ENCODE data around the gene MAP6.
"Not testable (repeated sequence)": the region's sequence is repeated elsewhere in the genome, so short reads cannot be mapped to it uniquely, and the experiment has no call there.

MAP6 gene

DNA sequence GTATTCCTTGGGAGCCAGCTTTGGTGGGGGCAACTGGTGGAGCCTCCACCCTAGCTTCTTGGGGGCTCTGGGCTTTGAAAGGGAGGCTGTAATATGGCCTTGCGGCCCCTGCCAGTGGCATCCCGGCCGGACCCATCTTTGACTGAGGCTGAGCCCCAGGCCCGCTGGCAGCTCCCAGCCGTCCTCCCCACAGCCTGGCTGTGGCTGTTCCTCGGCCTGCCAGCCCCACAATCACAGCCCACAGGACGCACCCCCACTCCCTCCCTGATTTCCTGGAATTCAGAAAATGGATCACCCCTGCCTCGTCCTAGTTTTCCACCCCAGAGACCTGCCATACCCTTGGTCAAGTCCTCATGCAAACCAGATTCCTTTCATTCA lies 83.6 kb downstream of the MAP6 start:
- no peak for DNase-seq (ENCODE audit: low spot score)
- in situ Hi-C loops (cut with MboI; ENCODE audit: low sequenced_read_pairs, unreplicated experiment) = no loop called here
- TF ChIP-seq, protein P1, sequence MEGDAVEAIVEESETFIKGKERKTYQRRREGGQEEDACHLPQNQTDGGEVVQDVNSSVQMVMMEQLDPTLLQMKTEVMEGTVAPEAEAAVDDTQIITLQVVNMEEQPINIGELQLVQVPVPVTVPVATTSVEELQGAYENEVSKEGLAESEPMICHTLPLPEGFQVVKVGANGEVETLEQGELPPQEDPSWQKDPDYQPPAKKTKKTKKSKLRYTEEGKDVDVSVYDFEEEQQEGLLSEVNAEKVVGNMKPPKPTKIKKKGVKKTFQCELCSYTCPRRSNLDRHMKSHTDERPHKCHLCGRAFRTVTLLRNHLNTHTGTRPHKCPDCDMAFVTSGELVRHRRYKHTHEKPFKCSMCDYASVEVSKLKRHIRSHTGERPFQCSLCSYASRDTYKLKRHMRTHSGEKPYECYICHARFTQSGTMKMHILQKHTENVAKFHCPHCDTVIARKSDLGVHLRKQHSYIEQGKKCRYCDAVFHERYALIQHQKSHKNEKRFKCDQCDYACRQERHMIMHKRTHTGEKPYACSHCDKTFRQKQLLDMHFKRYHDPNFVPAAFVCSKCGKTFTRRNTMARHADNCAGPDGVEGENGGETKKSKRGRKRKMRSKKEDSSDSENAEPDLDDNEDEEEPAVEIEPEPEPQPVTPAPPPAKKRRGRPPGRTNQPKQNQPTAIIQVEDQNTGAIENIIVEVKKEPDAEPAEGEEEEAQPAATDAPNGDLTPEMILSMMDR (IDR thresholded peaks at IDR 0.05; ENCODE audit: borderline replicate concordance, control extremely low read depth, extremely low read depth, insufficient read depth, missing control alignments) = no peak

DNA sequence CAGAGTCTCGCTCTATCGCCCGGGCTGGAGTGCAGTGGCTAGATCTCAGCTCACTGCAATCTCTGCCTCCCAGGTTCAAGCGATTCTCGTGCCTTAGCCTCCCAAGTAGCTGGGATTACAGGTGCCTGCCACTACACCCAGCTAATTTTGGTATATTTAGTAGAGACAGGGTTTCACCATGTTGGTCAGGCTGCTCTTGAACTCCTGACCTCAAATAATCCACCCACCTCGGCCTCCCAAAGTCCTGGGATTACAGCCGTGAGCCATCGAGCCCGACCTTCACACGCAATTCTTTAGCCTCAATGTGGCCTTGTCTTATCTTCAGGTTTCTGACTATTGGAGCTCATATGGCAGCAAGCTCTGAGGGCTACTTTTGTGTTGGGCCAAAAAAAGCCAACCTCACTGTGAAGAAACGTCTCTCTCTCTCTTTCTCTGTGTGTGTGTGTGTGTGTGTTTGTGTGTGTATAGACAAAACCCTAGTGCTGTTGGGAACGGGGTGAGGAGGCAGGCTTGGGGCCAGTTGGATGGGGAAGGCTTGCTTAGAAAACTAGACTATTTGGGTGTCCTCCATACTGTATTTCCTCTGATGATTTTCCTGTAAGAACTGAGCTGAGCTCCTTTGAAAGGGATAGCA lies 84.1 kb downstream of the MAP6 start:
- DNase-seq (ENCODE audit: low spot score); in situ Hi-C loops (cut with MboI; ENCODE audit: low sequenced_read_pairs, unreplicated experiment): not testable (repeated sequence)

DNA sequence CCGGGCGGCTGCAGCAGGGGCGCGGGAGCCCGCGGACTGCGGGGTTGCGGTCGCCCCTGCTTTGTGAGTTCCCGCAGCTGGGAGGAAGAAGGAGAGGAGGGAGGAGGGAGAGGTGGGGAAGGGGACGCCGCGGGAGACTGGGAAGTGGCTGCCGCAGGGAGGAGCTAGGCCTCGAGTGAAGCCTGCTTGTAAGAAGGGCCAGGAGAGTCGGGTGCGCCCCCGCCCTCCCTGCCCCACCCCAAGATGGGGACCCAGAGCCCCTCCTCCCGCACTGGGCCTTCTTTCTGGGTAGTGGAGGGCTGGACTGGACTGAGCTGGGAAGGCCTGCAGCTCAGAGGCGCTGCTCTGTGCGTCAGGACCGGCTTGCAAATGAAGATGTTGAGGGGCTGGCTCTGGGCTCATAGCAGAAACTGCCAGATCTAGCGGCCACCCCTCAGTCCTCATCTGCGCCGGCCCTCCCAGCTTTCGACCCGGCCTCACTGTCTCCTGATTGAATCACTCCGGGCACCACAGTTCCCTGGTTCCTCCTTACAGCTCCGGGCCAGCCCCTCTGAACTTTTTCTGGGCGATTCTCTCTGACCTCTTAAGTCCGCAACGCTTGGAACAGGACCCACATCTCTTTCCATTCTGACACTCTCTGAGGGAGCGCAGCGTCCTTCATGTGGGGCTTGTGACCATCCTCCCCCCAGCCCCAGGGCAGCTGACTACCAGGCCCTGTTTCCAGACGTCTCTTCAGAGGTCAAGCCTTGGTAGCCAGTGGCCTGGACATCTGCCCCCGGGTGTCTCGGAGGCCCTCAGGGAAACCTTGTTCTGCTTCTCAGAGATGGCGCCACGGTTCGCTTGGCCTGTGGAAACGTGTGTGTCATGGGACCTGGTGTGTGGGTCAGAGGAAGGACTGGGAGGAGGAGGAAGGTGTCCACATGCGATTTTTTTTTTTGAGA lies 84.8 kb downstream of the MAP6 start:
- peak; percentile 56 for DNase-seq (ENCODE audit: low spot score)
- in situ Hi-C loops (cut with MboI; ENCODE audit: low sequenced_read_pairs, unreplicated experiment) = no loop called here
- TF ChIP-seq, protein P1 (IDR thresholded peaks at IDR 0.05; ENCODE audit: borderline replicate concordance, control extremely low read depth, extremely low read depth, insufficient read depth, missing control alignments) = no peak

DNA sequence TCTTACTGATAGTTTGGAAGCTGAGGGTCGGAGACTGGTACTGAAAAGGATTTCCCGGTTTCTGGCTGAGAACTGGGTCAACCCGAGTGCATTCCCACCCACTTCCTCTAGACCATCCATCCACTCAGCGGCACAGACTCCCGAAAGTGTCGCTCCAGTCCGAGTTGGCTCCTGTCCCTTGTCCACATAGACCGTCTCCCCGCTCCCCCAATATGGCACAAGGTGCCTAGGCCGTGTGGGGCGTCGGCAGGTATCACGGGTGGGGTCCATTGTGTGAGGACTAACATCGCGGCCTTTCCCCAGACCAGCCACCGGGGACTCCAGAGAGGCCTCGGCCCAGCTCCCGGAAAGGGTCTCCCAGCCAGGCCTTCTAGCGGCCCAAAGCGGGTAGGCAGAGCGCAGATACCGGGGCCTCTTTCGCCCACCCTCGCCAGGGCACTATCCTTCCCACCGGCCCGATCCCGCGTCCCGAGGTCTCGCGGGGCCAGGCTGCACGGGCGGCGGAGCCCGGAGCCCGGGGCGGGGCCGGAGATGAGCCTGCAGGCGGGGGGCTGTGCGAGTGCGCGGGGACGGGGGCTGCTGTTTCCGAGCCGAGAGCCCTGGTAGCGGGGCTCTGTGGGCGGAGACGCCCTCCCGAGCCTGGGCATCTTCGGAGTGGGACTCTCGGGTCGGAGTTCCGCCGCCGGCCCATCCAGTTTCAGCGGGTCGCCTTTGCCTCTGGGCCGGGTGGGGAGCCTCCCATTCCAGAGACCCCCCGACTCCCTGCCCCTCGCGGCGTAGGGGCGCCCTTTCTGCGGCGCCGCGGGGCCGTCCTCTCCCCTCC lies 85.7 kb downstream of the MAP6 start:
- TF ChIP-seq, protein P1 (IDR thresholded peaks at IDR 0.05; ENCODE audit: borderline replicate concordance, control extremely low read depth, extremely low read depth, insufficient read depth, missing control alignments) = no peak
- peak; percentile 83 for DNase-seq (ENCODE audit: low spot score)
- in situ Hi-C loops (cut with MboI; ENCODE audit: low sequenced_read_pairs, unreplicated experiment) = no loop called here

DNA sequence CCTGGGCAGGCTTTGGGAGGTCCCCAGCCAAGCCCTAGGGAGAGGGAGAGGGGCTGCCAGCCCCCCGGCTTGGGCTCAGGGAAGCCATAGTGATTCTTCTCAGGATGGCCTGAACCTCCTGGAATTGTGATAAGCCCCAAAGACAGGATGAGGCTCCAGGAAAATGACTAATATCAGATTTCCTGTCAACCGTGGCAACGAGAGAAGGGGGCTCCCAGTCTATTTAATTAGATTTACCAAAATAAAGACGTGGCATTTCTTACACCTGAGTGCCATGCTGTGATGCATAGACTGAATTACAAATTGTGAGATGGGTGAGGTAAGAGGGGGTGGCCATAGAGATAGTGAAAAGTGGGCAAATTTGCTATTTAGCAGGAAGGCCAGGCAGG lies 86.3 kb downstream of the MAP6 start:
- TF ChIP-seq, protein P1 (IDR thresholded peaks at IDR 0.05; ENCODE audit: borderline replicate concordance, control extremely low read depth, extremely low read depth, insufficient read depth, missing control alignments) = no peak
- in situ Hi-C loops (cut with MboI; ENCODE audit: low sequenced_read_pairs, unreplicated experiment) = no loop called here
- DNase-seq (ENCODE audit: low spot score) = no peak

DNA sequence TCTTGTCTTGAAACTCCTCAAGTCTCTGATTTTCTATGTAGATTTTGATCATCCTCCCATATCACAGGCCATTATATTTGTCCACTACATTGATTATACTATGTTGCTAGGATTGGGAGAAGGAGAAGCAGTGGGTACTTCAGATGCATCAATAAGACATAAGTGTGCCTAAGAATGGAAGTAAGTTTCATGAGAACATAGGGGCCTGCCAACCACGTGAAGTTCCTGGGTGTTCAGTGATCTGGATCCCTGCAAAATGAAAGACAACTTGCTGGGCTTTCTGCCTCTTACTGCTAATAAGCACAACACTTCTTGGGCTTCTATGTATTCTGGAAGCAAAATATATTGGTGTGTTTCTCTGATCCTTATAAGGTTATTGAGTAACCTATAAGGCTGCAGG lies 89.0 kb downstream of the MAP6 start:
- in situ Hi-C loops (cut with MboI; ENCODE audit: low sequenced_read_pairs, unreplicated experiment) = no loop called here
- TF ChIP-seq, protein P1 (IDR thresholded peaks at IDR 0.05; ENCODE audit: borderline replicate concordance, control extremely low read depth, extremely low read depth, insufficient read depth, missing control alignments) = no peak

More for the DNA sequence above, 89.0 kb downstream of the MAP6 start:
- no peak for DNase-seq (ENCODE audit: low spot score)

Measured in GM13976 (cell line).